ENCODE data around the gene BPNT1. TPM values are rescaled to one million over a fixed set of nuclear protein-coding genes. Genes with fewer than 3 reads are reported as not detected.

BPNT1 gene
- total RNA-seq, 2 experiments from 2014 or later: 19.1 to 20.6 TPM

GRCh38 chr1:220028346-220028895 is 61.2 kb downstream of the BPNT1 start:
- POLR2A ChIA-PET: no interaction called here
- H3K9me3 Mint-ChIP-seq: no peaks in the 10 kb centered on the region
- CTCF ChIA-PET: no interaction called here
- no peak for DNase-seq
- H3K4me3 Mint-ChIP-seq: no peak overlapping the region
- H3K4me1 Mint-ChIP-seq: peaks cover 14% of the 10 kb centered on the region
- H3K27ac Mint-ChIP-seq: no peak overlapping the region
- peaks cover 62% of the 10 kb centered on the region for H3K36me3 Mint-ChIP-seq (ENCODE audit: low read depth)
- H3K27me3 Mint-ChIP-seq: no peaks in the 10 kb centered on the region

- no peak overlapping the region for H3K27ac Mint-ChIP-seq
- no peaks in the 10 kb centered on the region for H3K9me3 Mint-ChIP-seq
- no peaks in the 10 kb centered on the region for H3K27me3 Mint-ChIP-seq
- H3K4me3 Mint-ChIP-seq: no peak overlapping the region
- H3K4me1 Mint-ChIP-seq: peaks cover 18% of the 10 kb centered on the region
- no peak for DNase-seq
- ChIA-PET CTCF (interaction anchor here (0.9 to 1.3 kb wide), 3 partner anchors 10 to 27 kb away, joined by 3 read pairs; partner anchors contain the start of gene EPRS1), POLR2A (no interaction called here)
- H3K36me3 Mint-ChIP-seq (ENCODE audit: low read depth): peaks cover 65% of the 10 kb centered on the region
These were observed 70.5 kb downstream of the BPNT1 start for GRCh38 chr1:220019071-220019470.

- ChIA-PET CTCF (interaction anchor here (0.7 to 2.6 kb wide), 7 partner anchors 10 to 25 kb away, joined by 3 to 16 read pairs (median 4); no protein-coding TSS in a partner anchor), POLR2A (interaction anchor here (0.9 to 1.6 kb wide), 2 partner anchors 10 to 81 kb away, joined by 3 to 4 read pairs; partner anchors contain the start of gene IARS2)
- peaks cover 68% of the 10 kb centered on the region for H3K36me3 Mint-ChIP-seq (ENCODE audit: low read depth)
These were observed 76.1 kb downstream of the BPNT1 start for GRCh38 chr1:220013497-220013896.

GRCh38 chr1:220012259-220012658 is 77.3 kb downstream of the BPNT1 start:
- CTCF ChIA-PET: interaction anchor here (1.0 to 2.6 kb wide), 6 partner anchors 12 to 101 kb away, joined by 3 to 16 read pairs (median 5); no protein-coding TSS in a partner anchor
- Mint-ChIP-seq H3K36me3 (ENCODE audit: low read depth) (peaks cover 66% of the 10 kb centered on the region), H3K27ac (no peak overlapping the region), H3K27me3 (no peaks in the 10 kb centered on the region), H3K9me3 (no peaks in the 10 kb centered on the region), H3K4me3 (no peak overlapping the region), H3K4me1 (peaks cover 29% of the 10 kb centered on the region)
- DNase-seq: no peak
- POLR2A ChIA-PET: interaction anchor here (0.7 to 1.6 kb wide), 3 partner anchors 34 to 82 kb away, joined by 3 read pairs; partner anchors contain the start of genes EPRS1 and IARS2

More at GRCh38 chr1:220013497-220013896, 76.1 kb downstream of the BPNT1 start:
- Mint-ChIP-seq H3K4me3 (no peak overlapping the region), H3K9me3 (no peaks in the 10 kb centered on the region), H3K4me1 (peaks cover 29% of the 10 kb centered on the region), H3K27me3 (no peaks in the 10 kb centered on the region), H3K27ac (peak overlapping the region; percentile 72)
- no peak for DNase-seq

GRCh38 chr1:220011620-220012019 is 78.0 kb downstream of the BPNT1 start:
- Mint-ChIP-seq H3K4me1 (peaks cover 30% of the 10 kb centered on the region), H3K27me3 (no peaks in the 10 kb centered on the region), H3K27ac (no peak overlapping the region), H3K9me3 (no peaks in the 10 kb centered on the region), H3K36me3 (ENCODE audit: low read depth) (peaks cover 64% of the 10 kb centered on the region), H3K4me3 (no peak overlapping the region)
- DNase-seq: no peak
- CTCF ChIA-PET: interaction anchor here (1.0 to 2.6 kb wide), 5 partner anchors 14 to 101 kb away, joined by 3 to 16 read pairs (median 5); no protein-coding TSS in a partner anchor
- POLR2A ChIA-PET: no interaction called here

Other genes starting within 250 kb of the BPNT1 start
- gene SLC30A10, start 161.2 kb downstream of the BPNT1 start, total RNA-seq: not detected
- 100 to 1,000 TPM; 117 to 123 TPM for gene EPRS1, start 43.3 kb downstream of the BPNT1 start, total RNA-seq
- gene IARS2, start 4.3 kb upstream of the BPNT1 start, total RNA-seq: 10 to 100 TPM; 54.9 to 55.5 TPM
- gene RAB3GAP2, start 182.7 kb upstream of the BPNT1 start, total RNA-seq: 10 to 100 TPM; 47.8 to 50.1 TPM

All from activated CD4-positive, alpha-beta memory T cell treated with anti-CD3 and anti-CD28 coated beads, Interleukin-2, amount 10 ng/mL, durations not matched to agents 7 days and 5 days (primary cell).